Natural killer cell (primary cell): Measurements from ENCODE around the gene USP35. TPM values are rescaled to one million over a fixed set of nuclear protein-coding genes. Genes with fewer than 3 reads are reported as not detected.

ENCODE experiments used
- ATAC-seq, 3 donors: fragments of 150-1000 bp in 2 of 3; fragments of 200-7000 bp in 1 of 3; cut with Tn5 transposase; 1 replicate in 1 of 3; 2 replicates in 2 of 3; pipeline ENCODE4 v1.10.0; 2021; ENCODE audit warnings: mild to moderate bottlenecking in 2 of 3, moderate library complexity in 2 of 3
- DNase-seq, 2 donors: peaks; one replicate each; pipeline versions ENCODE4 v3.0.0 to v3.0.0-alpha.2; 2013 to 2021; ENCODE audit warnings: mixed read lengths in 1 of 2
- H3K27ac ChIP-seq: one replicate; pipeline ENCODE4 v1.5.1; 2013; ENCODE audit warnings: mild to moderate bottlenecking, low read length
- H3K27me3 ChIP-seq: one replicate; pipeline ENCODE4 v1.6.1; 2013; ENCODE audit warnings: low read length; ENCODE audit not compliant: control insufficient read depth, insufficient read depth
- H3K36me3 ChIP-seq: one replicate; pipeline ENCODE4 v1.6.1; 2013; ENCODE audit warnings: low read length; ENCODE audit not compliant: control insufficient read depth, insufficient read depth
- H3K4me1 ChIP-seq: one replicate; pipeline ENCODE4 v1.6.1; 2013; ENCODE audit warnings: low read length; ENCODE audit not compliant: control insufficient read depth, insufficient read depth
- H3K4me3 ChIP-seq: one replicate; pipeline ENCODE4 v1.5.1; 2013; ENCODE audit warnings: low read length
- H3K9me3 ChIP-seq: one replicate; pipeline ENCODE4 v1.6.1; 2013; ENCODE audit warnings: low read length; ENCODE audit not compliant: control insufficient read depth, insufficient read depth
- H3K27ac Mint-ChIP-seq, 2 donors: one replicate each; pipeline ENCODE4 v1.8.0; 2022; ENCODE audit warnings: mild to moderate bottlenecking in 2 of 2, mixed read lengths in 2 of 2, moderate library complexity in 1 of 2
- H3K27me3 Mint-ChIP-seq, 2 donors: one replicate each; pipeline ENCODE4 v1.8.0; 2022; ENCODE audit warnings: low read depth in 2 of 2, mixed read lengths in 2 of 2
- H3K36me3 Mint-ChIP-seq: one replicate; pipeline ENCODE4 v1.8.0; 2022; ENCODE audit warnings: mixed read lengths
- H3K4me1 Mint-ChIP-seq, 2 donors: one replicate each; pipeline ENCODE4 v1.8.0; 2022; ENCODE audit warnings: mixed read lengths in 2 of 2
- H3K4me3 Mint-ChIP-seq: one replicate; pipeline ENCODE4 v1.8.0; 2022; ENCODE audit warnings: mild to moderate bottlenecking, moderate library complexity, mixed read lengths
- H3K9me3 Mint-ChIP-seq, 2 donors: one replicate each; pipeline ENCODE4 v1.8.0; 2022; ENCODE audit warnings: mixed read lengths in 2 of 2
- WGBS: methylation state at CpG from one replicate; pipeline ENCODE4 v1.1.7; 2013; ENCODE audit warnings: missing lambda C conversion rate; ENCODE audit not compliant: insufficient coverage; 5-methylcytosine and 5-hydroxymethylcytosine counted together
- intact Hi-C: fragments of 100-400 bp; cut with micrococcal nuclease; formaldehyde crosslinking; loops from one replicate; pipeline ENCODE4 v1.14.2; 2022
- total RNA-seq, 4 donors: library from RNA; stranded (reverse); fragments of 120-200 nt in 1 of 4; gene quantifications; one replicate each; pipeline versions ENCODE4 v1.2.3 to v1.2.4, GENCODE V29; 2013 to 2022
- TF ChIP-seq, protein P1 (sequence below): fragments of 200-600 bp; IDR thresholded peaks from one replicate; pipeline ENCODE4 v1.8.0; 2022; ENCODE audit warnings: antibody characterized with exemption

USP35 gene
- total RNA-seq, 3 donors from 2014 or later (not counting 1 experiment from before 2014, with no cell fraction given), result 6.1 to 8.5 (median 8.1) TPM

DNA sequence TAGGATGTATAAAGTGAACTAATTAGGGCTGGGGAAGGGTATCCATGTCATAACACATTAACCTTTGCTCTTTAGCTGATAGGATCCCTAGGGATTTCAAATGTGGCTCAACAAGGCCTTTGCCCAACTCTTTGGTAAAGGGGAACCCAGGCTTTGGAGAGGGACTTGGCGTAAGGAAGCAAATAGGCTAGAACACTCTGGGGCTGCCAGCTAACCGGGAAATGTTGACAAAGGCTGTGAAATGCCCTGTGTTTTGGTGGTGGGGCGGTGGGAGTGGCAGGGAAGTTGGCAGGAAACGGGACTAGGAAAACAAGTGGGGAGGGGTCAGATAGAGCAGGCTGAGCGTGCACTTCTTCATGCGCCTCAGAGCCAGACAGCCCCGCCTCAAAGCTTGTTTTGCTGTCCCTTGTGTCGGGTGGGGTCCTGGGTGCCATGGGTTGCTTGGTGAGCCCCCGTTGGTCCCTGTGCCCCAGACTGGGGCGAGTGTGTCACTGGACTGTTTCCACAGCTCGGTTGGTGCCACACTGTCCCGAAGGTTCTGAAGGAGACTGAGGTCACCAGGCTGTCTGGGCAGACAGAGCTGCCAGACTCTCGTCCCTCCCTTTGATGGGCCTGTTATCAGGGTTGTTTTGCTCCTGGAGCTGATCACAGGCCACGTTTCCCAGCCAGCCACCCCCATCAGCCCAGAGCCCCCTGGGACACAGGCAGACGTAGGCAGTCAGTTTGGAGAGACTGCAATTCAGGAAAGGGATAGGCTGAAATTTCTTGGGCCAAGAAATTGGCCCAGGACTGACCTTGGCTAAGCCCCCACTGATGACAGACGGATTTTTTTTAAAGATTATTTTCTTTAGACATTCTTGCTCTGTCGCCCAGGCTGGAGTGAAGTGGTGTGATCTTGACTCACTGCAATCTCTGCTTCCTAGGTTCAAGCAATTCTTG, 19.9 kb upstream of the USP35 start:
- H3K27ac ChIP-seq, result no peak overlapping the region
- DNase-seq (no peak), ATAC-seq (no peak)
- no peaks in the 10 kb centered on the region for H3K36me3 Mint-ChIP-seq
- H3K27me3 ChIP-seq, result no peaks in the 10 kb centered on the region
- peaks cover 3% of the 10 kb centered on the region for H3K36me3 ChIP-seq
- intact Hi-C loops, result no loop called here
- H3K4me1 Mint-ChIP-seq, result no peaks in the 10 kb centered on the region
- no peak overlapping the region for H3K27ac Mint-ChIP-seq
- no peaks in the 10 kb centered on the region for H3K9me3 ChIP-seq
- 86% methylated on average over 17 of the region's 17 CpGs for WGBS
- H3K27me3 Mint-ChIP-seq, result no peaks in the 10 kb centered on the region
- TF ChIP-seq, protein P1, sequence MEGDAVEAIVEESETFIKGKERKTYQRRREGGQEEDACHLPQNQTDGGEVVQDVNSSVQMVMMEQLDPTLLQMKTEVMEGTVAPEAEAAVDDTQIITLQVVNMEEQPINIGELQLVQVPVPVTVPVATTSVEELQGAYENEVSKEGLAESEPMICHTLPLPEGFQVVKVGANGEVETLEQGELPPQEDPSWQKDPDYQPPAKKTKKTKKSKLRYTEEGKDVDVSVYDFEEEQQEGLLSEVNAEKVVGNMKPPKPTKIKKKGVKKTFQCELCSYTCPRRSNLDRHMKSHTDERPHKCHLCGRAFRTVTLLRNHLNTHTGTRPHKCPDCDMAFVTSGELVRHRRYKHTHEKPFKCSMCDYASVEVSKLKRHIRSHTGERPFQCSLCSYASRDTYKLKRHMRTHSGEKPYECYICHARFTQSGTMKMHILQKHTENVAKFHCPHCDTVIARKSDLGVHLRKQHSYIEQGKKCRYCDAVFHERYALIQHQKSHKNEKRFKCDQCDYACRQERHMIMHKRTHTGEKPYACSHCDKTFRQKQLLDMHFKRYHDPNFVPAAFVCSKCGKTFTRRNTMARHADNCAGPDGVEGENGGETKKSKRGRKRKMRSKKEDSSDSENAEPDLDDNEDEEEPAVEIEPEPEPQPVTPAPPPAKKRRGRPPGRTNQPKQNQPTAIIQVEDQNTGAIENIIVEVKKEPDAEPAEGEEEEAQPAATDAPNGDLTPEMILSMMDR, result no peak
- no peaks in the 10 kb centered on the region for H3K9me3 Mint-ChIP-seq
- H3K4me3 Mint-ChIP-seq, result no peak overlapping the region
- H3K4me3 ChIP-seq, result no peak overlapping the region
- H3K4me1 ChIP-seq, result no peaks in the 10 kb centered on the region

DNA sequence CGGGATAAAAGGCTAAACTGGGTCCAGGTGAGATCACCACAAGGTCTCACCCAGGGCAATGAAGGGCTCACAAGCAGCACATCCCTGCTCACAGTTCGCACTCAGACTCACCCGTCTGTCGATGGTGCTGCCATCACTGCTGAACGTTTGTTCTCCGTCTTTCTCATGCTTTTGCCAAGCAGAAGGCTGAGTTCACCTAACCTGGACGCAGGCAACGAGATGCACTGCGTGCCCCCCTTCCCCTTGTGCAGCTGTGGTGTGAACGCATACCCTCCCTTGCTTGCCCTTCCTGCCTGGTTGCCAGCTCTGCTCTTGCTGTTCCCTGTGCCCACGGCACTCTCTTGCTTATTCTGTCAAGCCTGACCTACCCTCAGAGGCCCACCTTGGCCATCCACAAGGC, 18.3 kb upstream of the USP35 start:
- no peak overlapping the region for H3K4me3 ChIP-seq
- Mint-ChIP-seq H3K4me3 (no peak overlapping the region), H3K27me3 (no peaks in the 10 kb centered on the region), H3K9me3 (no peaks in the 10 kb centered on the region), H3K4me1 (no peaks in the 10 kb centered on the region), H3K27ac (no peak overlapping the region), H3K36me3 (no peaks in the 10 kb centered on the region)
- H3K4me1 ChIP-seq, result no peaks in the 10 kb centered on the region
- WGBS, result 93% methylated on average over 11 of the region's 11 CpGs
- peaks cover 3% of the 10 kb centered on the region for H3K36me3 ChIP-seq
- no peaks in the 10 kb centered on the region for H3K27me3 ChIP-seq
- DNase-seq, result no peak
- no peaks in the 10 kb centered on the region for H3K9me3 ChIP-seq
- intact Hi-C loops, result no loop called here
- TF ChIP-seq, protein P1, result no peak
- ATAC-seq, result no peak
- no peak overlapping the region for H3K27ac ChIP-seq

DNA sequence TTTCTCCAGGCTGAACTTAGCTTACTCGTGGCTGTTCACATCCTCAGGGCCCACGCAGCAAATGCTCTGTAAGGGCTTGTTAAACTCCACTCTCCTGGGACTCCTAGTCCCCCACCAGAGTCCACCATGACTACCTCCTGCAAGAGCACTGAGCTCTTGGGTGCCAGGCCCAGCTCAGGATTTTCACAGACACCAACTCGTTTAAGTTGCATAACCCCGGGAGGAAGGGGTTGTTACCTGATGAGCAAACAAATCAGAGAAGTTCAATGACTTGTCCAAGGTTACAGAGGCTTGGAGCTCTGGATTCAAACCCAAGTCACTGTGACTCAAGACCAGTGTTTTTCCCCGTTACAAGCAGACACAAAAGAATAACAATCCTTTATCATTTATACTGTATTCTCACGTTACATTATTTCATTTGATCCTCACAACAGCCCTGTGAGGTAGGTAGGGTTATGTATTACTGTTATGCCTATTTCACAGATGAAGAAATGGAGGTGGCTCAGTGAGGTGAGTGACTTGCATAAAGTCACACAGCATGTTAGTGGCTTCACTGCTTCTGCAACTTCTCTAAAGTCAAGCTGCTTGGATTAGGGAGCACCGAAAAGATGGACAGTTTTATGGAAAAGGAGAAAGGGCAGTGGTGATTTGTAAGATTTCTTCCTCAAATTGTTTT, 17.7 kb upstream of the USP35 start:
- intact Hi-C loops, result no loop called here
- 84% methylated on average over 6 of the region's 7 CpGs for WGBS
- H3K27me3 Mint-ChIP-seq, result no peaks in the 10 kb centered on the region

More for the DNA sequence above, 17.7 kb upstream of the USP35 start:
- no peak for DNase-seq
- H3K4me1 Mint-ChIP-seq, result no peaks in the 10 kb centered on the region
- no peak for ATAC-seq
- H3K27ac Mint-ChIP-seq, result no peak overlapping the region
- TF ChIP-seq, protein P1, result no peak
- no peaks in the 10 kb centered on the region for H3K27me3 ChIP-seq
- H3K9me3 Mint-ChIP-seq, result no peaks in the 10 kb centered on the region
- H3K4me3 Mint-ChIP-seq, result no peak overlapping the region
- peaks cover 3% of the 10 kb centered on the region for H3K36me3 ChIP-seq
- no peaks in the 10 kb centered on the region for H3K36me3 Mint-ChIP-seq
- H3K4me3 ChIP-seq, result no peak overlapping the region
- H3K9me3 ChIP-seq, result no peaks in the 10 kb centered on the region
- H3K4me1 ChIP-seq, result no peaks in the 10 kb centered on the region
- no peak overlapping the region for H3K27ac ChIP-seq
